HCT116 (cell line): ENCODE measurements around the gene TEAD2. TPM values are rescaled to one million over a fixed set of nuclear protein-coding genes. Genes with fewer than 3 reads are reported as not detected.

ENCODE experiments used
- ATAC-seq: fragments of 200-7000 bp; cut with Tn5 transposase; 2 replicates; pipeline ENCODE4 v1.9.1; 2020; ENCODE audit warnings: mild to moderate bottlenecking, moderate library complexity
- BruUV-seq: library from RNA; stranded (reverse); fragments of 400-500 nt; replicated peaks from 2 replicates; lab custom pipeline; 2021; lab: Mats Ljungman, UMichigan
- CTCF ChIA-PET: fragments of 300-600 bp; sonication (Branson Sonifier 250); formaldehyde crosslinking; loops from one replicate; lab custom pipeline; 2021; ENCODE audit warnings: antibody characterized with exemption; lab: Charles Lee
- POLR2A ChIA-PET: fragments of 300-600, 350-600 bp; sonication (Branson Sonifier 250); formaldehyde crosslinking; loops from one replicate; lab custom pipeline; 2021; ENCODE audit warnings: antibody characterized with exemption; lab: Charles Lee
- RAD21 ChIA-PET, 2 experiments: fragments of 300-600 bp; sonication (Branson Sonifier 250); formaldehyde crosslinking; loops; one replicate each; lab custom pipeline; 2023; ENCODE audit warnings: low total read pairs in 2 of 2; ENCODE audit not compliant: uncharacterized antibody in 2 of 2, unreplicated experiment in 2 of 2, low non-redundant PET in 1 of 2; lab: Charles Lee
- DNase-seq: peaks from one replicate; pipeline ENCODE4 v3.0.0-alpha.2; 2010; ENCODE audit warnings: low read depth, low spot score
- H2AFZ ChIP-seq: fragments of 200-600 bp; shearing (Covaris generic), sonication (generic); 2 replicates; pipeline ENCODE4 v1.6.1; 2017; ENCODE audit warnings: low read depth, mixed run types, mixed read lengths, antibody characterized with exemption, low read length; ENCODE audit not compliant: poor library complexity, severe bottlenecking
- H3K27ac ChIP-seq: 2 replicates; pipeline ENCODE4 v1.5.1; 2012; ENCODE audit warnings: low read depth, low read length
- H3K27me3 ChIP-seq: fragments of 200-600 bp; sonication (generic); 2 replicates; pipeline ENCODE4 v1.6.1; 2016; ENCODE audit warnings: mixed run types, low read length, mixed read lengths; ENCODE audit not compliant: insufficient read depth
- H3K36me3 ChIP-seq, 2 experiments: fragments of 200-500 bp in 1 of 2; fragments of 200-600 bp in 1 of 2; sonication (Bioruptor generic) in 1 of 2; sonication (generic) in 1 of 2; 2 replicates each; pipeline versions ENCODE4 v1.5.1 to v1.6.1; 2014 to 2016; ENCODE audit warnings: low read length in 2 of 2, inconsistent platforms in 1 of 2, mixed read lengths in 1 of 2, mixed run types in 1 of 2; ENCODE audit not compliant: insufficient read depth in 2 of 2, control insufficient read depth in 1 of 2
- H3K4me1 ChIP-seq, 2 experiments: fragments of 200-600 bp in 1 of 2; sonication (generic) in 1 of 2; 2 replicates each; pipeline versions ENCODE4 v1.5.1 to v1.6.1; 2012 to 2017; ENCODE audit warnings: low read length in 2 of 2, inconsistent platforms in 1 of 2, mild to moderate bottlenecking in 1 of 2, mixed read lengths in 1 of 2, mixed run types in 1 of 2, moderate library complexity in 1 of 2; ENCODE audit not compliant: insufficient read depth in 2 of 2, control insufficient read depth in 1 of 2
- H3K4me2 ChIP-seq: fragments of 200-600 bp; sonication (generic); 2 replicates; pipeline ENCODE4 v1.6.1; 2017; ENCODE audit warnings: mixed run types, low read length, mixed read lengths
- H3K4me3 ChIP-seq, 2 experiments: fragments of 200-600 bp in 1 of 2; sonication (generic) in 1 of 2; replicated peaks in 1 of 2; 2 replicates each; pipeline ENCODE4 v1.5.1; 2011 to 2016; ENCODE audit warnings: low read length in 2 of 2, control low read depth in 1 of 2, low read depth in 1 of 2, mild to moderate bottlenecking in 1 of 2, mixed read lengths in 1 of 2, mixed run types in 1 of 2
- H3K79me2 ChIP-seq: fragments of 200-600 bp; sonication (generic); 2 replicates; pipeline ENCODE4 v1.6.1; 2017; ENCODE audit warnings: mild to moderate bottlenecking, mixed run types, low read length, moderate library complexity, mixed read lengths; ENCODE audit not compliant: insufficient read depth
- H3K9ac ChIP-seq: fragments of 200-600 bp; sonication (generic); 2 replicates; pipeline ENCODE4 v1.6.1; 2016; ENCODE audit warnings: low read length, mixed read lengths
- H3K9me2 ChIP-seq: fragments of 200-600 bp; sonication (generic), shearing (Covaris generic); 2 replicates; pipeline ENCODE4 v1.6.1; 2017; ENCODE audit warnings: mixed run types, mild to moderate bottlenecking, moderate library complexity; ENCODE audit not compliant: insufficient read depth
- H3K9me3 ChIP-seq, 2 experiments: fragments of 200-500 bp in 1 of 2; fragments of 200-600 bp in 1 of 2; sonication (Bioruptor generic) in 1 of 2; sonication (generic) in 1 of 2; 2 replicates each; pipeline ENCODE4 v1.6.1; 2014 to 2017; ENCODE audit warnings: low read length in 2 of 2, mixed read lengths in 2 of 2, inconsistent platforms in 1 of 2, low read depth in 1 of 2, mild to moderate bottlenecking in 1 of 2, mixed run types in 1 of 2, moderate library complexity in 1 of 2; ENCODE audit not compliant: control insufficient read depth in 1 of 2, insufficient read depth in 1 of 2
- H4K20me1 ChIP-seq: fragments of 200-600 bp; sonication (generic), shearing (Covaris generic); 2 replicates; pipeline ENCODE4 v1.6.1; 2017; ENCODE audit warnings: mixed run types, mild to moderate bottlenecking, moderate library complexity; ENCODE audit not compliant: insufficient read depth
- CEBPB ChIP-seq: IDR thresholded peaks from 2 replicates; pipeline ENCODE4 v1.6.1; 2012; ENCODE audit warnings: low read depth
- ELF1 ChIP-seq: IDR thresholded peaks from 2 replicates; pipeline ENCODE4 v1.6.1; 2012; ENCODE audit warnings: low read depth, borderline replicate concordance
- EZH2 ChIP-seq: fragments of 200-600 bp; sonication (generic); IDR thresholded peaks from 2 replicates; pipeline ENCODE4 v1.6.1; 2017; ENCODE audit warnings: antibody characterized with exemption, mixed run types
- EZH2phosphoT487 ChIP-seq: fragments of 200-600 bp; IDR thresholded peaks from 2 replicates; pipeline ENCODE4 v1.6.1; 2018; ENCODE audit warnings: antibody characterized with exemption, borderline replicate concordance
- JUND ChIP-seq: IDR thresholded peaks from 2 replicates; pipeline ENCODE4 v1.6.1; 2012
- MAX ChIP-seq: IDR thresholded peaks from 2 replicates; pipeline ENCODE4 v1.6.1; 2012
- RAD21 ChIP-seq: IDR thresholded peaks from 2 replicates; pipeline ENCODE4 v1.6.1; 2012; ENCODE audit warnings: low read depth, mild to moderate bottlenecking
- SIN3A ChIP-seq: IDR thresholded peaks from 2 replicates; pipeline ENCODE4 v1.6.1; 2012; ENCODE audit warnings: low read depth
- SP1 ChIP-seq: IDR thresholded peaks from 2 replicates; pipeline ENCODE4 v1.6.1; 2012; ENCODE audit warnings: low read depth
- SRF ChIP-seq: IDR thresholded peaks from 2 replicates; pipeline ENCODE4 v1.6.1; 2012; ENCODE audit warnings: low read depth
- ZFX ChIP-seq: fragments of 450-650 bp; IDR thresholded peaks from 2 replicates; pipeline ENCODE4 v1.6.1; 2017
- ZNF274 ChIP-seq: fragments of 200-500 bp; sonication (Bioruptor generic); IDR thresholded peaks from 2 replicates; pipeline ENCODE4 v1.6.1; 2014; ENCODE audit warnings: mild to moderate bottlenecking, low read depth, low read length, inconsistent platforms
- intact Hi-C: fragments of 100-400 bp; cut with micrococcal nuclease; formaldehyde crosslinking; loops from 2 replicates; pipeline ENCODE4 v1.10.0; 2022
- total RNA-seq: library from RNA; stranded (reverse); gene quantifications from one replicate; pipeline ENCODE4 v1.2.1, GENCODE V29; 2021; ENCODE audit not compliant: unreplicated experiment
- TF ChIP-seq, protein P1 (sequence below): IDR thresholded peaks from 2 replicates; pipeline ENCODE4 v1.6.1; 2012; ENCODE audit warnings: low read depth
- TF ChIP-seq, protein P2 (sequence below), 3 experiments: fragments of 200-600 bp in 1 of 3; sonication (generic) in 1 of 3; IDR thresholded peaks in 2 of 3; conservative IDR thresholded peaks in 1 of 3; 2 replicates each; pipeline ENCODE4 v1.5.1; 2012 to 2017; ENCODE audit warnings: low read depth in 2 of 3, low read length in 2 of 3, antibody characterized with exemption in 1 of 3, borderline replicate concordance in 1 of 3, control low read depth in 1 of 3, mild to moderate bottlenecking in 1 of 3, mixed read lengths in 1 of 3, mixed run types in 1 of 3, moderate library complexity in 1 of 3; ENCODE audit not compliant: insufficient read depth in 1 of 3
- TF ChIP-seq, protein P3 (sequence below): IDR thresholded peaks from 2 replicates; pipeline ENCODE4 v1.6.1; 2011; ENCODE audit warnings: mild to moderate bottlenecking, low read length, moderate library complexity; ENCODE audit not compliant: insufficient replicate concordance; ENCODE audit errors: extremely low read depth
- TF ChIP-seq, protein P4 (sequence below): IDR thresholded peaks from 2 replicates; pipeline ENCODE4 v1.6.1; 2012

Gene TEAD2
- total RNA-seq, 1 experiment from 2014 or later = 31.9 TPM

- no peaks in the 10 kb centered on the region for H3K36me3 ChIP-seq
- no peak for DNase-seq
- no peak overlapping the region for H3K4me3 ChIP-seq
- no peaks in the 10 kb centered on the region for H4K20me1 ChIP-seq
- CTCF ChIA-PET = no interaction called here
- H3K9ac ChIP-seq = no peak overlapping the region
- ATAC-seq = no peak
- H3K4me2 ChIP-seq = no peak overlapping the region
- POLR2A ChIA-PET = no interaction called here
- H3K79me2 ChIP-seq = no peaks in the 10 kb centered on the region
- H3K27ac ChIP-seq = no peak overlapping the region
- BruUV-seq = no TSS peak
- no peaks in the 10 kb centered on the region for H3K9me3 ChIP-seq
- intact Hi-C loops = no loop called here
- RAD21 ChIA-PET = no interaction called here
- H3K9me2 ChIP-seq = no peaks in the 10 kb centered on the region
- H3K4me1 ChIP-seq = no peaks in the 10 kb centered on the region
- no peaks in the 10 kb centered on the region for H3K27me3 ChIP-seq
- H2AFZ ChIP-seq = no peak overlapping the region
- TF ChIP-seq ELF1 (no peak), EZH2 (no peak), JUND (no peak), RAD21 (no peak), SRF (no peak), MAX (no peak), CEBPB (no peak), SP1 (no peak), EZH2phosphoT487 (no peak), ZNF274 (no peak), SIN3A (no peak), ZFX (no peak)
- TF ChIP-seq, protein P1, sequence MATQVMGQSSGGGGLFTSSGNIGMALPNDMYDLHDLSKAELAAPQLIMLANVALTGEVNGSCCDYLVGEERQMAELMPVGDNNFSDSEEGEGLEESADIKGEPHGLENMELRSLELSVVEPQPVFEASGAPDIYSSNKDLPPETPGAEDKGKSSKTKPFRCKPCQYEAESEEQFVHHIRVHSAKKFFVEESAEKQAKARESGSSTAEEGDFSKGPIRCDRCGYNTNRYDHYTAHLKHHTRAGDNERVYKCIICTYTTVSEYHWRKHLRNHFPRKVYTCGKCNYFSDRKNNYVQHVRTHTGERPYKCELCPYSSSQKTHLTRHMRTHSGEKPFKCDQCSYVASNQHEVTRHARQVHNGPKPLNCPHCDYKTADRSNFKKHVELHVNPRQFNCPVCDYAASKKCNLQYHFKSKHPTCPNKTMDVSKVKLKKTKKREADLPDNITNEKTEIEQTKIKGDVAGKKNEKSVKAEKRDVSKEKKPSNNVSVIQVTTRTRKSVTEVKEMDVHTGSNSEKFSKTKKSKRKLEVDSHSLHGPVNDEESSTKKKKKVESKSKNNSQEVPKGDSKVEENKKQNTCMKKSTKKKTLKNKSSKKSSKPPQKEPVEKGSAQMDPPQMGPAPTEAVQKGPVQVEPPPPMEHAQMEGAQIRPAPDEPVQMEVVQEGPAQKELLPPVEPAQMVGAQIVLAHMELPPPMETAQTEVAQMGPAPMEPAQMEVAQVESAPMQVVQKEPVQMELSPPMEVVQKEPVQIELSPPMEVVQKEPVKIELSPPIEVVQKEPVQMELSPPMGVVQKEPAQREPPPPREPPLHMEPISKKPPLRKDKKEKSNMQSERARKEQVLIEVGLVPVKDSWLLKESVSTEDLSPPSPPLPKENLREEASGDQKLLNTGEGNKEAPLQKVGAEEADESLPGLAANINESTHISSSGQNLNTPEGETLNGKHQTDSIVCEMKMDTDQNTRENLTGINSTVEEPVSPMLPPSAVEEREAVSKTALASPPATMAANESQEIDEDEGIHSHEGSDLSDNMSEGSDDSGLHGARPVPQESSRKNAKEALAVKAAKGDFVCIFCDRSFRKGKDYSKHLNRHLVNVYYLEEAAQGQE = no peak
- TF ChIP-seq, protein P2, sequence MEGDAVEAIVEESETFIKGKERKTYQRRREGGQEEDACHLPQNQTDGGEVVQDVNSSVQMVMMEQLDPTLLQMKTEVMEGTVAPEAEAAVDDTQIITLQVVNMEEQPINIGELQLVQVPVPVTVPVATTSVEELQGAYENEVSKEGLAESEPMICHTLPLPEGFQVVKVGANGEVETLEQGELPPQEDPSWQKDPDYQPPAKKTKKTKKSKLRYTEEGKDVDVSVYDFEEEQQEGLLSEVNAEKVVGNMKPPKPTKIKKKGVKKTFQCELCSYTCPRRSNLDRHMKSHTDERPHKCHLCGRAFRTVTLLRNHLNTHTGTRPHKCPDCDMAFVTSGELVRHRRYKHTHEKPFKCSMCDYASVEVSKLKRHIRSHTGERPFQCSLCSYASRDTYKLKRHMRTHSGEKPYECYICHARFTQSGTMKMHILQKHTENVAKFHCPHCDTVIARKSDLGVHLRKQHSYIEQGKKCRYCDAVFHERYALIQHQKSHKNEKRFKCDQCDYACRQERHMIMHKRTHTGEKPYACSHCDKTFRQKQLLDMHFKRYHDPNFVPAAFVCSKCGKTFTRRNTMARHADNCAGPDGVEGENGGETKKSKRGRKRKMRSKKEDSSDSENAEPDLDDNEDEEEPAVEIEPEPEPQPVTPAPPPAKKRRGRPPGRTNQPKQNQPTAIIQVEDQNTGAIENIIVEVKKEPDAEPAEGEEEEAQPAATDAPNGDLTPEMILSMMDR (IDR thresholded peaks at IDR 0.05 in 2 of 3, conservative IDR thresholded peaks at IDR 0.05 in 1 of 3; ENCODE audit: borderline replicate concordance in 1 of 3, insufficient read depth in 1 of 3, low read depth in 2 of 3, low read length in 2 of 3) = no peak
- TF ChIP-seq, protein P3, sequence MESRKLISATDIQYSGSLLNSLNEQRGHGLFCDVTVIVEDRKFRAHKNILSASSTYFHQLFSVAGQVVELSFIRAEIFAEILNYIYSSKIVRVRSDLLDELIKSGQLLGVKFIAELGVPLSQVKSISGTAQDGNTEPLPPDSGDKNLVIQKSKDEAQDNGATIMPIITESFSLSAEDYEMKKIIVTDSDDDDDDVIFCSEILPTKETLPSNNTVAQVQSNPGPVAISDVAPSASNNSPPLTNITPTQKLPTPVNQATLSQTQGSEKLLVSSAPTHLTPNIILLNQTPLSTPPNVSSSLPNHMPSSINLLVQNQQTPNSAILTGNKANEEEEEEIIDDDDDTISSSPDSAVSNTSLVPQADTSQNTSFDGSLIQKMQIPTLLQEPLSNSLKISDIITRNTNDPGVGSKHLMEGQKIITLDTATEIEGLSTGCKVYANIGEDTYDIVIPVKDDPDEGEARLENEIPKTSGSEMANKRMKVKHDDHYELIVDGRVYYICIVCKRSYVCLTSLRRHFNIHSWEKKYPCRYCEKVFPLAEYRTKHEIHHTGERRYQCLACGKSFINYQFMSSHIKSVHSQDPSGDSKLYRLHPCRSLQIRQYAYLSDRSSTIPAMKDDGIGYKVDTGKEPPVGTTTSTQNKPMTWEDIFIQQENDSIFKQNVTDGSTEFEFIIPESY = no peak
- TF ChIP-seq, protein P4, sequence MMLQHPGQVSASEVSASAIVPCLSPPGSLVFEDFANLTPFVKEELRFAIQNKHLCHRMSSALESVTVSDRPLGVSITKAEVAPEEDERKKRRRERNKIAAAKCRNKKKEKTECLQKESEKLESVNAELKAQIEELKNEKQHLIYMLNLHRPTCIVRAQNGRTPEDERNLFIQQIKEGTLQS = no peak
Measured at GRCh38 chr19:49294401-49294800, 67.8 kb downstream of the TEAD2 start.
